Stimulated activated CD8-positive, alpha-beta memory T cell treated with anti-CD3 and anti-CD28 coated beads, Interleukin-2, amount 100 ng/mL, for 1 hour (primary cell): ENCODE measurements around the gene DAPK2.
"Not testable (repeated sequence)": the region's sequence is repeated elsewhere in the genome, so short reads cannot be mapped to it uniquely, and the experiment has no call there.

Experiments
- DNase-seq, 2 donors: peaks; one replicate each; pipeline ENCODE4 v3.0.0-alpha.2; 2020; ENCODE audit warnings: low read depth in 2 of 2

Gene DAPK2

GRCh38 chr15:63972801-63973200 is 73.5 kb downstream of the DAPK2 start:
- DNase-seq, result no peak

DNA sequence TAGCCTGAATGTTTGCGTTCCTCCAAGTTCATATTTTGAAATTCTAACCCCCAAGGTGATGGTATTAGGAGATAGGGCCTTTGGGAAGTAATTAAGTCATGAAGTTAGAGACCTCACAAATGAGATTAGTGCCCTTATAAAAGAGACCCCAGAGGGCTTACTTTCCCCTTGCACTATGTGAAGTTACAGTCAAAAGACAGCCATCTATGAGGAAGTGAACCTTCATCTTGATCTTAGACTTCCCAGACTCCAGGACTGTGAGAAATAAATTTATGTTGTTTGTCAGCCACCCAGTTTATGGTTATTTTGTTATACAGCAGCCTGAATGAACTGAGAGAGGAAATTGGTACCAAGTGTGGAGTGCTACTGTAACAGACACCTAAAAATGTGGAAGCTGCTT is 74.4 kb downstream of the DAPK2 start:
- no peak for DNase-seq

DNA sequence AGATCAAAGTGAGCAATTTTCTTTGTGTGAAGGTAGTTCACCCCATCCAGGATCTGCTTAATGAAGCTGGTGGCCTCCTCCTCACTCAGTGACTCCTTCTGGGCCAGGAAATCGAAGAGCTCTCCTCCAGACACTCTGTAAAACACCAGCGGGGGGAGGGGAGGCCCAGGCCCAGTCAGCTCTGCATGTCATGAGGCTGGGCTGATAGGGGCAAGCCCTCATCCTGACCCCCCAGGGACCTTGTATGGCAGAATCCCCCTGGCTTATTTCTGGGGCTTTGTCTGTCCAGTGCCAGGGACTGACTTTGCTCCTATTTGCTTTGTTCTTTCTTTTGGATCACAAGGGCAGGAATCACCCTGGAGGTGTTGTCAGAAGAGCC is 74.9 kb downstream of the DAPK2 start:
- peak; percentile 6 to 9 for DNase-seq

DNA sequence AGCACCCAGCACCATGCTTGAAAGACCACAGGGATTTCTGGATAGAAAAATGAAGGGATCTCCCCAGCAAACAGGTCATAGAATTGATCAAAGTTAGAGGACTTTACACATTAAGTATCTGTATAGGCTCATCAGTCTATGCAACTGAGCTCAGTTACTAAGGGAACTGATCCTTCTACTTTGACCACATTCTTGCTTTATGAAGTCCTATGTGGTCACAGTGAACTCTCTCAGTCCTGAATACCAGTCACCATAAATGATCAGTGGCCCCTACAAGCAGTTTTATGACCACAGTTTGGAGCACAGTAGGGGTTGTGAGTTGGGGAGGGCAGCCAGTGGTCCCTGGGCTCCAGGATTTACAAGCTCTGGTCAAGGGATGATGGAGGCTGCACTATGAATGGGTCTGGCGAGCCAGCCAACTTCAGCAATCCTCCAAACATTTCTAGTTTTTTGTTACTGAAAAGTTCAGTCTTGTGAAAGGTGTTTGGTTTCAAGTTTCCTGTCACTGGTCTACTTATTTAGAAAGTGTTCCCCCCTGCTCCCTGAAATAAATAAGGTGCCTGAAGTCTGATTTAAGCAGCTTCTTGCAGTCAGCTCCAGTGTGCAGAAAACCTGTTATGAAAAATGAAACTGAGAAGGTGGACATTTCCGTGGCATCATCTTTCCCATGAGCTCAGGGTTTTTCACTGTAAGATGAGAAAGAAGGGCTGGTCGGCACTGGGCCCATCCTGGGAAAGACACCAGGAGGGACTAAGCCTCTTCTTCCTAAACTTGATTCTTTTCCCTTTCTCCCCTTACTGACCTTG is 75.5 kb downstream of the DAPK2 start:
- no peak for DNase-seq

DNA sequence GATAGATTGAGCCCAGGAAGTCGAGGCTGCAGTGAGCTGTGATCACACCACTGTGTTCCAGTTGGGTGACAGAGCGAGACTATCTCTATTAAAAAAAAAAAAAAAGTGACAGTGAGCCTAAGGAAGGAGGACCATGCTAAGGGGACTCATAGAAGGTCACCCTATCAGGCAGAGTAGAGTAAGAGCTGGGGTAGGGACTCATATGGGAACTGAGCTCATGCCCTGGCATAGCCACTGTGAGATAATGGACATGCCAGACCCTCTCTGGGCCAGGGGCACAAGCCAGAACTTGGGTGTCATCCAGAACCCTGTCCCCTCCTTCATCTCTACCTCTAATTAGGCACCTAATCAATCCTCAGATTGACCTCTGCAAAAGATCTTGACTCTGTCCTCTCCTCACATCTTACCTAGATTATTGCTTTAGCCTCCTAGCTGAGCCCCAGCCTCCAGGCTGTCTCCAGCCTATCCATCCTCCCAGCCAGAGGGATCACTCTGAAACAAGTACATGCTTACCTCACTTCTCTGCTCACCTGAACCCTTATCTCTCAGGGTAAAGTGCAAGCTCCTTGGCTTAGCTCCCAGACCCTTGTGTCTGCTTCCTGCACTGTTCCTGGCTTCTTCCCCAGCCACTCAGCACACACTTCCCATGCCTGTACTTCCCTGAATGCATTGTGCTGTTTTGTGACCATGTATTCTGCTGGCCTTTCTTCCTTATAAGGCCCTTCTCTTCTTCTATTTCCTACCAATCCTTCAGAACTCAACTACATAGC is 76.4 kb downstream of the DAPK2 start:
- no peak for DNase-seq

- no peak for DNase-seq
Observed at GRCh38 chr15:63968700-63969099, 77.6 kb downstream of the DAPK2 start.

GRCh38 chr15:63968122-63968524 is 78.2 kb downstream of the DAPK2 start:
- no peak for DNase-seq

DNA sequence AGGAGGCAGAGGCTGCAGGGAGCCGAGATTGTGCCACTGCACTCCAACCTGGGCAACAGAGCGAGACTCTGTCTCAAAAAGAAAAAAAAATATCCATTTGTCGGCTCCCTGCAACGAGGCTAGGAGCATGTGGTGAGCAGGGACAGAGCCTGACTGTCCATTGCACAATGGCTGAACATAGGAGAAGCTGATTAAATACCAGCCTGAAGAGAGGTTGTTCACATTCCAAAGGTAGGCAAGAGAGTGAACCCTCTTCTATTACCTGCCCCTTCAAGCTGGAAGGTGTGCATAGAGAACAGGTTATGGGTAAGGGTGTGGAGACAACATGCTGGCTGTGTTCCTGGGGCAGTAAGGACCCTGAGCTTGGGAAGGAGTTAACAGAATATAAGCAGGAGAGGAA is 78.7 kb downstream of the DAPK2 start:
- DNase-seq, result no peak

DNA sequence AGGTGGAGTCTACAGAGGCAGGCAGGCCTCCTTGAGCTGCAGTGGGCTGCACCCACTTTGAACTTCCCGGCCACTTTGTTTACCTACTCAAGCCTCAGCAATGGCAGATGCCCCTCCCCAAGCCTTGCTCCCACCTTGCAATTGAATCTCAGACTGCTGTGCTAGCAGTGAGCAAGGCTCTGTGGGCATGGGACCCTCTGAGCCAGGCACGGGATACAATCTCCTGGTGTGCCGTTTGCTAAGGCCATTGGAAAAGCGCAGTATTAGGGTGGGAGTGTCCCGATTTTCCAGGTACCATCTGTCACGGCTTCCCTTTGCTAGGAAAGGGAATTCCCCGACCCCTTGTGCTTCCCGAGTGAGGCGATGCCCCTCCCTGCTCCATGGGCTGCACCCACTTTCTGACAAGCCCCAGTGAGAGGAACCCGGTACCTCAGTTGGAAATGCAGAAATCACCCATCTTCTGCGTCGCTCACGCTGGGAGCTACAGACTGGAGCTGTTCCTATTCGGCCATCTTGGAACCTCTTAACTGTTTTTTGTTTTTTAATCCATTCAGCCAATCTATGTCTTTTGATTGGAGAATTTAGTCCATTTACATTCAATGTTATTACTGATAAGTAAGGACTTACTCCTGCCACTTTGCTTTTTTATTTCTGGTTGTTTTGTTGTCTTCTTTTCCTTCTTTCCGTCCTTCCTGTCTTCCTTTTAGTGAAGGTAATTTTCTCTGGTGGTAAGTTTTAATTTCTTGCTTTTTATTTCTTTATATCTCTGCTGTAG is 83.2 kb downstream of the DAPK2 start:
- DNase-seq, result not testable (repeated sequence)

- no peak for DNase-seq
Observed at GRCh38 chr15:63953524-63953923, 92.8 kb downstream of the DAPK2 start.

DNA sequence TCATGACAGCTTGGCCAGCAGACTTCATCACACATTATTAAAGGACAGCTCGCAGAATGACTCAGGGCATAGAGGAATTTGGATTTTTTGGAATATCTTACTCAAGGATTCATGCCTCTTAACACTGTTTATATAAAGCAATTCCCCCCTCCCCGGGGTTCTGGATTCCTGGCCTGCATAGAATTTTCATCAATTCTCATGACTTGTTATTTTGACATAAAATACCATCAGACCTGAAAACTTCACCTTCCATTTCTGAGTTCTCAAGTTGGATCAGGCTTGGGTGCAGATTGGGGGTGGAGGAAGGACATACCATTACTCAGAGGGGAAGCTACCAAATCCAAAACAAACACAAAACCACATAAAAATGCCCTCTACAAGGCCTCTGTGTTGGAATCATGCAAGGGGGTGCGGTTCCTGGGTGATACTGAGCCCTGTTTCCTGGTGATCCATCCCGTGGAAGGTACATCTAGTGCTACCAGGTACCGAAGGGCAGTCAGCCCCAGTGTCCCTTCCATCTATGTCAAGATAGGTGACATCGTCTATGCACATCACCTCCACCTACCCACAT is 95.3 kb downstream of the DAPK2 start:
- no peak for DNase-seq

- no peak for DNase-seq
Observed at GRCh38 chr15:63948971-63949370, 97.3 kb downstream of the DAPK2 start.

DNA sequence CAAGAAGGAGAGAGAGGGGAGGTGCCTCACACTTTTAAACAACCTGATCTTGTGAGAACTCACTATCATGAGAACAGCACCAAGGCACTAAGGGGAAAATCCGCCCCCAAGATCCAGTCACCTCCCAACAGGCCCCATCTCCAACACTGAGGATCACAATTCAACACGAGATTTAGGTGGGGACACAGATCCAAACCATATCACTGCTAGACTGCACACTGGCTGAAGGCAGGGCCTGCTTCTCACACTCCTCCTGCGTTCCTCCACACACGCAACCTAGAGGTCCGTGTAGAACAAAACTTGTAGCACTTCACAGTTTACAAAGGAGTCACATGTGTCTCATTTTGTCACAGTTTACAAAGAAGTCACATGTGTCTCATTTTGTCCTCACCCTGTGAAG is 97.8 kb downstream of the DAPK2 start:
- DNase-seq, result no peak

GRCh38 chr15:63947228-63947627 is 99.1 kb downstream of the DAPK2 start:
- DNase-seq, result no peak

GRCh38 chr15:63946524-63947065 is 99.7 kb downstream of the DAPK2 start:
- no peak for DNase-seq

GRCh38 chr15:63945838-63946298 is 100.4 kb downstream of the DAPK2 start:
- DNase-seq, result no peak

DNA sequence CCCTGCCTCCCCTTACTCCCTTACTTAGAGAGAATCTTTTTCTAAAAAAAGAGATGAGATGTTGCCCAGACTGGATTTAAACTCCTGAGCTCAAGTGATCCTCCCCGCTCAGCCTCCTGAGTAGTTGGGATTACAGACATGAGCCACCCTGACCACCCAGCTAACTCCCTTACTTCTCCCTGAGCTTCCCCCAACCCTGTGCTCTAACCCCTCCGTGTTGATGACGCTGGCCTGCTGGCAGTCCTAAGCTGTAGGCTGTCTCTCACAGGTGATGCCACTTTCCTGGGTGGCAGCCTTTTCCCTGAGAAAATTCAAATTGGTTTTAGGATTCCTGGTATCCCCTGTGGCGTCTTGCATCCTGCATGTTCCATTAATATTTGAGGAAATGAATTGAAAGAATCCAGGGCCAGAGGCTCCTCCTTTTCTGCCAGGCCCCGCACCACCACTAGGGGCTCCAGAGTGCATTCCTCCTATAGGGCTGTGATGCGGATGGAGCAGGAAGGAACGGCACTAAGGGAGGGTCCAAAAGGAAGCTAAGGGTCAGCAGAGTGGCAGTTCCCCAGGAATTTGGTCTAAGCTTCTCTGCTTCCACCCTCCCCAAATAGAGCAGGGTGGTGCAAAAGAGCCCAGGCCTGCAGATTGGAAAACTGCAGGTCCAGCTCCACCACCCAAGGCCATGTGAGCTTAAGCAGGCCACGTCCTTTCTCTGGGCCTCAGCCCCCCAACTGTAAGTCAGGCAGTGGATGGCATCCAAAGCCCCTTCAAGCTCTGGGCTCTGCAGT is 101.1 kb downstream of the DAPK2 start:
- peak; percentile 37 for DNase-seq

DNA sequence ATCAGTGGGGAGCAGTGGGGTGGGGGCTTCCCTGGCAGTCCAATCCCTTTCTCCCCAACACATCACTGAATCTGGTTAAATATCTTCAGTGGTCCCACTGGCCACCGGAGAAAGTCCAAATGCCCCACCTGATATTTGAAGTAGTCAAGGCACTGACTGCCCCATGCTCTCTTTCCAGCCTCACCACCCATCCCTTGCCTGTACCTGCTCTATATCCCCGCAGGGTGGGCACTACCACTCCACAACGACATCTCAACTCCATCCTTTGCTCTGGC is 101.7 kb downstream of the DAPK2 start:
- DNase-seq, result no peak

DNA sequence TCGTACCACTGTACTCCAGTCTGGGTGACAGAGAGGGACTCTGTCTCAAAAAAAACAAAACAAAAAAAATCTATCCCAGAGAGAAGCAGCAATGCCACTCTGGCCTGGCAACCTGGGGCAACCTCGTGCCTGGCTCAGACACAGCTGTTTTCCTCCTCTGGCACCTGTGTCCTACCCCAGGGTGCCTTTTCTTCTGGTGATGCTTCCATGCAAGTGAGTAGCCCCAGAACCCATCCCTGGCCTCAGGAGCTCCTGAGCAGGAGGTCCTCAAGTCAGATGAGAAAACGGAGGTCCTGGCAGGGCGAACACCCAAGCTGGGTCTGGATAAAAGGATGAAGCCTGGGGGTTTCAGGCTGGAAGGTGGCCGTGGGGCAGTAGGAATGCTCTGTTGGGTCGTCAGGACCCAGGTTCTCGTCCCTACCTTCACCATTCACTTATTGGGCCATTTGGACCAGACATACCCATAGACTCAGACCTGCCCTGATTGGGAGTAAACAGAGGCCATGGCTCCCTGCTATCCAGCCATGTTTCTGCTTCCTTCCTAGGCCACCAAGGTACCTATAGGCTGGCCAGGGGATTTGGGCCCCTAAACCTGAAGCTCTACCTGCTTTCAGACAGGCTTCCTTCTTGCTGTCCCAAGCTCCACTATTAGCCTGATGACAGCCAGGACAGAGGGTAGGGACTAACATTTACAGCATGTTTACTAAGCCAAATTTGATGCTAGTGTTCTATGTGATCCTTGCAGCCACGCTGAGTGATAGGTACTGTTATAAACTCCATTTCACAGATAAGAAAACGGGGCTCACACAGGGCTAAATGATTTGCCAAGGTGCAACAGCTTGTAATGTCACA is 102.2 kb downstream of the DAPK2 start:
- DNase-seq, result no peak
